NCI-H2171 (cell line): ENCODE measurements around the gene MACROD2.
A peak's percentile ranks its signal among the peaks of the same experiment; 100 is the strongest.
"Not testable (repeated sequence)": the region's sequence is repeated elsewhere in the genome, so short reads cannot be mapped to it uniquely, and the experiment has no call there.

Experiments
- DNase-seq: peaks from one replicate; lab custom pipeline; 2025; lab: John Stamatoyannopoulos, UW

Gene MACROD2

DNA sequence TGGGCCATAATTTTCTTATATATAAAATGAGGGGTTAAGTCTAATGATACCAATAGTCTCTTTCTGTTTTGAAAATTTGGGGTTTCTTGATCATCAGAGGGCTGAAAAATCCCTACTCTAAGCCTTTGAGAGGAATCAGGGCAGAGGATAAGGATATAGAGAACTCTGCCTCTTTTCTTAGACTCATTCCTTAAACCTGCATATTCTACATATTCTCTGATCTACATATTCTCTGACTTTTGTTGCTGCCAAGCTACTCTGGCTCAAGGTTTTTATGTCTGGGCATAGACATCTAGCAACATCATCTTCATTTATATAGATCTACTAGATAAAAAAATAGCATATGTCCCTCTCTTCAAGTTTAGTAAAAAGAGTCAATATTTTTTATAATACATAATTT is 270.9 kb downstream of the MACROD2 start:
- no peak for DNase-seq

DNA sequence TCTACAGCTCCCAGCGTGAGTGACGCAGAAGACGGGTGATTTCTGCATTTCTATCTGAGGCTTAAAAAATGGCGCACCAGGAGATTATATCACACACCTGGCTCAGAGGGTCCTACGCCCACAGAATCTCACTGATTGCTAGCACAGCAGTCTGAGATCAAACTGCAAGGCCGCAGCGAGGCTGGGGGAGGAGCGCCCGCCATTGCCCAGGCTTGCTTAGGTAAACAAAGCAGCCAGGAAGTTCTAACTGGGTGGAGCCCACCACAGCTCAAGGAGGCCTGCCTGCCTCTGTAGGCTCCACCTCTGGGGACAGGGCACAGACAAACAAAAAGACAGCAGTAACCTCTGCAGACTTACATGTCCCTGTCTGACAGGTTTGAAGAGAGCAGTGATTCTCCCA is 275.4 kb downstream of the MACROD2 start:
- DNase-seq: not testable (repeated sequence)

DNA sequence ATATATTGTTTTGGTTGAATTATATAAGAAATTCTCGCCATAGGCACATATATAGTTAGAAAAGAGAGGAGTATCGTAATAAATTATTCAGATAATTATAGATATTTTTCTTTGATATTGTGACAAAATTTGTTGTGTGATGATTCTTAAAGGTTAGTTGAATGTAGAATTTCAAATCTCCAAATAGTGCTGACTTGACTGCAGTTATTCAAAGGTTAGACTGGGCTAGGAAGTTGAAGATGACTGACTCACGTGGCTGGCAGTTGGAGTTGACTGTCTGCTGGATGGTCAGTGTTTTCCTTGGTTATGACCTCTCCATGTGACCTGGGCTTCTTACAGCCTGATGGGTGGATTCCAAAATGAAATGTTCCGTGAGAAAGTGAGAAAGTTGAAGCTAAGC is 286.8 kb downstream of the MACROD2 start:
- no peak for DNase-seq

DNA sequence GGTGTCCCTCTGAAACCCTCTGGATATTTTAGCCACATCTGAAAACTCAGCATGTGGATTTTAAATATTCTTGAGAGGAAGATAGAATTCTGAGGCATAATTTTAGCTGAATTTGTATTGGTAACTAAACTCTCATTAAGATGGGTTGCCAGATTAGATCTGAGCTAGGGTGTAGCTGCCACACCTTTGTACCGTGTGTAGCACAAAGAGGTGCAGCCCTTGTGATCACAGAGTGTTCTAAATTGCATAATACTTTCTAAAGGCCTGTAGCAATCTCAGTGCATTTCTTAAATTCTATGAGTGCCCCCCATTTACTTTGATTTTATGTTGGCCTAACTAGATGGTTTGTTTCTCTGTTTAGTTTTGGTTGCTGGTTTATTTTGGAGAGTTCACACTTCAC is 289.1 kb downstream of the MACROD2 start:
- no peak for DNase-seq

DNA sequence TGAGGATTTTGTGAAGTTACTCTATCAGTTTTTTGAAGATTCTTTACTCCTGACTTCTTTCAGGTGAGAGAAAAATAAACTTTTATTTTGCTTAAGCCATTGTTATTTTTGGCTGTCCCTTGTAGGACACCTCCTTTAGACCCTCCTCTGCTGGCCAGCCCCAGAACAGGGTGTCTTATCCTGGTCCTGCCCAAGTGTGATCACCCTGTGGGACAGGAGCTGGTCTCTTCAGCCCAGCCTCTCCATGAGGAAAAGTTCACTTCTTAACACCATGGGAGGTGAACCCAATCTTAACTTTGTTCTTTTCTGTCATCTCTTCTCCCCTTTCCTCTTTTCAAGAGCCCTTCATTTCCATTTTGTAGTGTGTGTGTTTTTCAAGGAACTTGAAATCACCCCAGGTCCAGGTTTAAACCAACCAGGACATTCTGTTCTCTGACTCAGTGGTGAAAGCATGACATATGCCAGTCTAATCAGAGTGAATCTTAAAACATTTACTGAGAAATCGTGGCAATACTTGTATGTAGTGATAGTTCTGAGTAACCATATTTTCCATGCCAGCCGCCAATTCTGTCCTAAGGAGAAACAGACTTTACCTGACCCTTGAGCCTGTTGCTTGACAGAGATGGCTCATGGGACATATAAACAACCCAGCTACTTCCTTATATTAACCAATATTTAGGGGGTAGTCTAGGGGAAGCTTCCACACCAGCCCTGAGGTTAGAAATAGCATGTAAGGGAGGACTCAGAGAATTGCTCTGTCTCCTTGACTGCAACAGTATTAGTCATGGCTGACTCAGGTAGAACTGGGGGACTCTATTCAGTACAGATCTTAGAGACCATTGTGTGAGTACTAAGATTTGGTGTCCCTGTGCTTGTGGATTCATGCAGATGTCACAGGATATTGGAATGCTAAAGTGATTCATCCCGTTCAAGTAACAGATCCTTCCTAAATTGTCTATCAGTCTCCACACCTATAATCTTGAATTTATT is 293.3 kb downstream of the MACROD2 start:
- DNase-seq: no peak

DNA sequence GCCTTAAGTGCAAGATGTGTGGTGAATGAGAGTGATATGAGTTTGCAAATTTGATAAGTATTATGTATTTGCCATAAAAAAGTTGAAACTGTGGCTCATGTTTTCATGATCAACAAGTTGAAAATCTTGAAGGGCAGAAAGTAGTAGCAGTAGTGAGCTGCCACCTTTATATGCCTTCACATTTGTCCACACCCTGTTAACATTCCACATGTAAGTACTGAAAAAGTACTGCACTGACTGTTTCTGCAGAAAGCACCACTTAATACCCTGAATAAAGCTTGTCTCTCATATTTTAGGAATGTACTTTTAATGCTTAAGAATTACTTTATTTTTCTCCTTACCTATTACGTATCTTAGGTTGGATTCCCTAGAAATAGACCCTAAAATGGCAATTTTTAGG is 296.2 kb downstream of the MACROD2 start:
- no peak for DNase-seq

DNA sequence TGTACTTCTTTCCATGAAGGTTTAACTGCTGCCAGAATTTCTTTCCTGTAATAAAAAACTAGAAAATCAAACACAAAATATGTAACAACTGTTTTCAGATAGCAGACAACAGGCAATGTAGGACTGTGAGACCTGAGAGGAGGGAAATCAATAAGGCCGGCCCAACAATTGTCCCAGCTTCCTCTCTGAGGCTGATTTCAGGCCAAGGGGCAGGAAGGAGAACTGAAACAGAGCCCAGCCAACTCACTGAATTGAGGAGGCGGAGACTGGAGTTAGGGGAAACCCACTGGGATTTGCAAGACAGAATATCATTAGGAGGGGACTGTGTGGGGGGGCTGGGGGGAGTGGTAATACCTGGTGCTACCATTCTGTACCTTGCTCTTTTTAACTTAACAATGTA is 299.9 kb downstream of the MACROD2 start:
- no peak for DNase-seq

DNA sequence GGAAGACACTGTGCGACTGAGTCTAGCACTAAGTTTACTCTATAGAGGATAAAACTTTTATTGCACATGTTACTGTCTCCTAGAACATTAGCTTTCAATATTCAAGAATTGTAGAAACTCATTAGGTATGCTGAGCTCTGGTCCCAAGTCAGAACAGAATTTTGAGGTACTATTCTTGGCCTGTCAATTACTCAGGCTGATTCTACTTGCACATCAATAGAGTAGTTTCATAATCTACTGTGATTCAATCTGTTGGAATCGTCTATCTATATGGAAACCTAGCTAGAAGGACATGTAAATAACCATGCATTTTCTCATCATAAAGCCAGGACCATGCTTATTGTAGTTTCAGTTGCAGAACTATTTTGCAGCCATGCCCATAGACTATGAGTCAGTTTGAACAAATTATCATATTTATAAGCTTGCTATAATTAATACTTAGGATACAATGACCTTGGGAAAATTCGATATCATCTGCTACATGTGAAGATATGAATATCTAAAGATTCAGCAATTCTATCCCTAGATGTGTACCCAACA is 300.5 kb downstream of the MACROD2 start:
- no peak for DNase-seq

DNA sequence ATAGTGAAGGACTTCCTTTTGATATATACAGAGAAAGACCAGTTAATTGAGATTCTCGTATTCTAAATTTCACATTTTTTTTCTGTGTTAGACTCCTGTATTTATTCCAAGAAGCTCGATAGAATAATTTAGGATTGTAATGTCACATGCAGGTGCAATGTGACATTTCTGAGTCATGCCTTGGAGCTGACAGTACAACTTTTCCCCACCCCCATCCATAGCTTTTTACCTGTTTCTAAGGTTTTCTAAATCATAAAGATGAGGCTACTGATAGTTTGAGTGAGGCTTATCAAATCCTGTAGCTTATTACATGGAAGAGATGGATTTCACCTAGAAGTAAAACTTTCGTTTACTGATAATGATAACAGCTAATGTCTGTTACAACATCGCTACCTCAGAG is 304.5 kb downstream of the MACROD2 start:
- no peak for DNase-seq

DNA sequence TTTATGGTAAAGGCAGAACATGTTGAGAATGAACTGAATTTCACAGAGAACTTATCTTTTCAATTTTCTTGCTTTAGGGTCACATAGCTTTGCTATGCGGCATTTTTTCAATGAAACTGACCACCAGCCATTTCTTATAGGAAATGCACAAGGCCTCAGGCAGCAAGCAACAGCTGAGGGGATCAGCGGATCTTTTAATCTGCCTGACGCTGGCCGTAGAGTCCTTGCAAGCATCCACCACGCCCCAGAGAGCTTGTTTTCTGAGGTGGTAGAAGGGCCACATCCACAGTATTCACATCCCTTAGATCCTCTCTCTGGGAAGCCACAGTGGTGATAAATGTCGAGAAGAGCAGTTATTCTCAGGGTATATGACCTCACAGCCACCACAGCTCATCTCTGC is 307.8 kb downstream of the MACROD2 start:
- no peak for DNase-seq

DNA sequence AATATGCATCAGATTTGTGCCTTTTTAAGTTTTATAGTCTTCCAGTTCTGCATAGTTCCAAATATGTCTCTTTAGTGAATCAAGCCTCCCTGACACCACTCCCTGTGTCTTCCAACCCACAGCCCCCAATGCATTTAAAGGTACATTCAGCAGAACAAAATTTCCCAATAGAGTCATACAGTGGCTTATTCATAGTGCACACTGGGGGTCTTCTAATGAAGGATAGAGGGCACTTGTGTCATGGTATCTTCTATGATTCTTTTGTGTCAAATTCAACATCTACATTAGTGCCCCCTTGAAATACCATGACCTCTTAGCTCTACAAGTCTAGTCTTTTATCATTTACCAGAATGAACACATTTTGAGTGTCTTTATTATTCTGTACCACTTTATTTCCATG is 308.3 kb downstream of the MACROD2 start:
- no peak for DNase-seq

DNA sequence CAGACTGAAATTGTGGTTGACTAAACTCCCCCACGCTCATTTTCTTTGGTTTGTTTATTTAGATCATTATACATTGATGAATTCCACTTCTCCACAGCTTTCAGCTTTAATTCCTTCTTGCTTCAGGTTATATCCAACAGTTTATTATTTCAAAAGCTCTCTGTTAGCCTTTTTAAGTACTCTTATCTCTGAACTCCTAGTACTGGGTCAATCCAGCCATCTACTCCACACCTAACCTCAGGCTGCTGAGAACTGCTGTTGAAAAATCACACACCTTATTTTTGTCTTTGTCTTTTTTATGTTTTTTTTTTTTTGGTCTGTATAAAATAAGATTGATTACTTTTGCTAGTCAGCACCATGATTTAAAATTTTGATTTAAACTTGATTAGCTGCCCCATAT is 309.2 kb downstream of the MACROD2 start:
- DNase-seq: no peak

DNA sequence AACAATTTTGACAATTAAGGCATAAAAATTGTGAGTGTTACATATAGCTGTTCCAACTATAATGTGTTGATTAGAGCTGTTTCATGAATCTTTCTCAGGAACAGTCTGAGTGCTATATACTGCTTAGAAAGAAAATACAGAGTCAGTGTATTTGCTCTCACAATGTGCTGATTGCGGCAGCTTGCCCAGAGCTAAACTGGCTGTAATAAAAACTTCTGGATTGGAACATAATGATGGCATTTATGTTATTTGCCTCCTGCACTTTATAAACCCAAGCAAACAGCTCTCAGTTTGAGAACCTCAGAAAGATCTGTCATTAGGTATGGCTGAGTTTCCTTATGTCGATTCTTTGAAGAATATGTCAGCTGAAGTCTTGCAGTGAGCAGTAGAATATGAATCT is 312.6 kb downstream of the MACROD2 start:
- no peak for DNase-seq

DNA sequence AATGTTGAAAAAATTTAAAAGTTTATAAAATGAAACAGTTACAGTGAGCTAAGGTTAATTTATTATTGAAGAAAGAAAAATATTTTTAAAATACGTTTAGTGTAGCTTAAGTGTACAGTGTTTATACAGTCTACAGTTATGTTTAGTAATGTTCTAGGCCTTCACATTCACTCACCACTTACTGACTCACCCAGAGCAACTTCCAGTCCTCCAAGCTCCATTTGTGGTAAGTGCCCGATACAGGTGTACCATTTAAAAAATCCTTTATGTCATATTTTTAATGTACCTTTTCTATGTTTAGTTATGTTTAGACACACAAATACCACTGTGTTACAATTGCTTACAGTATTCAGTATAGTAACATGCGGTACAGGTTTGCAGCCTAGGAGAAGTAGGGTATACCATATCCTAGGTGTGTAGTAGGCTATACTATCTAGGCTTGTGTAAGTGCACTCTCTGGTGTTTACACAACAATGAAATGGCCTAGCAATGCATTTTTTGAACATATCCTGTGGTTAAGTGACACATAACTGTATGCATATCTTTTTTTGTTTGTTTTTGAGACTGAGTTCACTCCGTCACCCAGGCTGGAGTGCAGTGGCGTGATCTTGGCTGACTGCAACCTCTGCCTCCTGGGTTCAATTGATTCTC is 315.8 kb downstream of the MACROD2 start:
- DNase-seq: no peak

DNA sequence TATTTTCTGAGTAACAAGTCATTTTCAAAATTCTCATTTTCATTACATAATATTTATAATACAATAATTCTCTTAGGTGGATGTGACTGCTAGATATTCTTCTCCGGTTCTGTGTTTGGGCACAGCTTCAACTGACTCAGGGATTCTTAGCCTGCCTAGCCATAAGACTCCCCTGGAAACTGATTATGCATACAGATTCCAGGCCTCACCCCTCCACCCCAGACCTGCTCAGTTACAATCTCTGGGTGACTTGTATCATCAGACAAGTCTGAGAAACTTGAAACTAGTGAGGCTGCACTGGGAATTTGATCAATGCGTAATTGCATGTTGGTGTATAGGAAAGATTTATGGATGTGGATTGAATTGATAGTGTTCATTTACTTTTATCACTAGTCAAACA is 316.7 kb downstream of the MACROD2 start:
- no peak for DNase-seq

DNA sequence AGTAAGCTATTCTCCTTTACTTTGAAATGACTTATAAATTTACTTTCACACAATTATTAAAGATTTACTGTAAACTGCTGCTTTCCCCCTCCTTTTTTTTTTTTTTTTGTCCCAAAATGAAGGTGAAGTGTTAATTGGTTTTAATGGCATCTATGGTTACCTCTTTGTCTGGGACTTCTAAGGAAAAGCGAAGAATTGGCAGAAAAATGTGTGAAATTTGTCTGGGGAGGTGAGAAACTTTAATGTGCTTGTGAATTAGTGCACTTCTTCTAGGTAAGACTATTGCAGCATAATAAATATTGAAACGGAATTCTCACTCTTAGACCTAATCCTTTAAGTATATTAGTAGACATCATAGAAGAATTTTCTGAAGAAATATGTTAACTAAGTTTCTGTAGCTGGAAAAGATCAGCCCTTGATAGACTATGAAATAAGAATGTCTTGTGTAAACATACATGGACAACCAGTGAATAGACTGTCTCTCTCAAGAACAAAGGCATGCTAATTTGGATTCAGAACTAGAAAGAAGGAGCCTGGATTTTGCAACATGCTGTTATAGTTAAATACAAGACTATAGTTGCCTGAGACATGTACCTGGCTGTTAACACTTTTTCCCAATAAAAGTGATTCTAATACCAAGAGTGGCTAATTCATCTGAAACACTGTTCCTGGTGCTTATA is 318.2 kb downstream of the MACROD2 start:
- no peak for DNase-seq

DNA sequence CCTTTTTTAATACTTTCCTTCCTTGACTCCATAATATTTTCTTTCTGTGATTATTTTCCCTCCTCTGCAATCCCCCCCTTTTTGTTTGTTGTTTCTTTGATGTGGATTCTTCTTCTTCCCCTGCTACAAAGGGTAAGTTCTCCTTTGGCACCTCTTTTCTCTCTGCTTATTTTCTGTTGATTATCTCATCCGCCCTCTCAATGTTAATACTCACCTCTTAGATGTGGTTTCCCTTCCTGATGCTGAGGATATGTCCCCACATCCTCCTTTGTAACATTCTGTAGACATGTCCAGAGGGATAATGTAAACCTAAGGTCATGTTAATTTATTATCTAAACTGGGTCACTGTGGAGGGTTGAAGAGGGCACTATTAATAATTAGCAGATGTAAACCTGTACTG is 324.4 kb downstream of the MACROD2 start:
- DNase-seq: no peak

DNA sequence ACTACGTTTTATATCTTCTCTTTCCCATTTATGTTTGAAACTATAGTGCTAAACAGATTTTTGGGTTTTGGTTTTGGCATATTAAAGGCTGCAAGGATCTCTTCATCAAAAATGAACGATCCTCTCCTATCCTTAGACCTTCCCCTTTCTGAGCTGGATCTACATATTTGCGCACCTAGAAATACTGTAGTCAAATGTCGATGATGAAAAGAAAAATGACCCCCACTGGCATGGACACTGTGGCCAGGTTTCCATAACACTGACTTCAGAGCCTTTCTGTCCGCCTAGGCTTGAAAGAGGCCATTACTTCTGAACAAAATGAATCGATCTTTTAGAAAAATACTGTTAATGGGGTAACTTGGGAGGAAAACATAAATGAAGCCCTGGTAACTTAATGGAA is 336.3 kb downstream of the MACROD2 start:
- DNase-seq: no peak

DNA sequence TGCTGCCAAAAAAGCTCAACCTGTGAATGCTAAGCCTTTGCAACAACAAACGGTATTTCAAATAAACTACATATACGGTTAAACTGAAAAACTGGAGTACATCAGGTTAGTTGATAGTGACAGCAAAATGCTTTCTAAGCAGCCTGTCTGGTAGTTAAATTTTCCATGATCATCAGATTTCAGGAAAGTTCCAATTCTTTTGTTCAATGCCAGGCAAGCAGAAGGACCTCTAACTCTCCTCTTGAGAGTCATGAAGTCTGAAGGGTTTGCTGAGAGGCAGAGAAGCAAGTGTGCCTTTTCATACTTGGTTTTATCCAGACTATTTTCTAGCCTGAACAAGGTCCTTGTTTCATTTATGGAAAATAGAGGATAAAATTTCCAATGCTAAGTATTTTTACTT is 337.6 kb downstream of the MACROD2 start:
- no peak for DNase-seq

DNA sequence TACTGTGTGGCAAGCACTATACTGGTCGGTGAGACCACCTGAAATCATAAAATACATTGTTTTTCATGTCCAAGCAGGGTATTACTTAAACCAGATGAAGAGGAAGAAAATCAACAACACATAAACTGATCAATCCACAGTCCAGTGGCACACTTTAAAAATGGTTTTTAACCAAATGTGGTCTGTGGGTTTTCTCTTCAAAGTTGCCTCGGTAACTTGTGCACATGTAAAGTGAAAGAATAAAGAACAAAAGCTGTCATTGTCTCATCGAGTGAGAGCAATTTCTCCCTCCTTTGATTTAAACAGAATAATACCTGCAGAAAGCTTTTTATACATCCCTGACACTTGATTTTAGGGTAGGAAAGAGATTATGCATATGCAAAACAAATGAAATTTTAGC is 338.4 kb downstream of the MACROD2 start:
- DNase-seq: no peak

DNA sequence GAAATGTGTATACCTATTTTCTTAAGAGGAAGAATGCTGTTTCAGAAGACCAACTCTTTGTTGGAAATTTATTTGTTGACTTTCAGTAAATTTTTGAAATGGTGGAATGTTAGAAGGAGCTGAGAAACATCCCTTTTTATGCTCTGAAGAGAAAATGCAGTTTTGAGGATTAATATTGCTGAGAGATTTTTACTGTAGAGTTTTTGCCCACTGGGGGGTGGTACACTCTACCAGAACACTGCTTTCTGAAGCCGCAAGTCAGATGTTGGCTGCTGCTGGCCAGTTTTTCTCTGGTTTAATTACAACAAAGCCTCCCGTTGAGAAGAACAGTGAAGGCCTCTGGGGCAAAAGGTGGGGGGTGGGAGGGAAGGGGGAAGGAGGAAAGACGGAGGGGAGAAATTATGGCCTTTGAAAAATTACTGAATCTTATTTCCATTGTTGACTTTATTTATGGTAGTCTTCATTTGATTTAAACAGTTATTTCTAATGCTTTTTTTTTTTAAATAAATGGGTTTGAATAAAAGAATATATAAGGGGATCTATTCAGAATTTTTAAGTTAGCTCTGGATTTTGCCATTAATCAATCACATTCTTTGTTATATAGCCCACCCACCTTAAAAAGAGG is 339.1 kb downstream of the MACROD2 start:
- DNase-seq: peak; percentile 8

DNA sequence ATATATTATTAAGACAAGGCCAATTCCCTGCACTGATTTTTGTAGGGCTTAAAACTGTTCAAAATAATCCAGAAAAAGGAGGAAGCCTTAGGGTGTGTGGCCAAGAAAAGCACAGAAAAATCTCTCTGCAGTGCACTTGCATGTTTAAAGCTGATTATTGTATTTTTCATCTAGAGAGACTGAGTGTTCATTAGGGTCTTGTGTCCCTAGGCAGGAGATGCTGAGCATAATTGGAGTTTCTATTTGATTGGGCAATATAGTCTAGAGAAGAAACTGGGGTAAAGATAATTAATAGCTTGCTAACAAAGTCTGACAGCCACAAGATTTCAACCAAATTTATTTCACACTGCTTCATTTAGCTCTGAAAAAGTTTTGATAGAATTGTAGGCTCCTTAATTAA is 339.7 kb downstream of the MACROD2 start:
- DNase-seq: no peak
